WTC11 (cell line): Measurements from ENCODE around the gene IRF2BP2. TPM values are rescaled to one million over a fixed set of nuclear protein-coding genes. Genes with fewer than 3 reads are reported as not detected.

ENCODE experiments used
- ATAC-seq: fragments of 200-7000 bp; cut with Tn5 transposase; 2 replicates; pipeline ENCODE4 v1.10.0; 2021; ENCODE audit warnings: mild to moderate bottlenecking, moderate library complexity
- CTCF ChIA-PET: fragments of 300-600 bp; sonication (Branson Sonifier 250); formaldehyde crosslinking; loops from one replicate; lab custom pipeline; 2021; ENCODE audit warnings: antibody characterized with exemption; lab: Charles Lee
- POLR2A ChIA-PET: fragments of 350-600 bp; sonication (Branson Sonifier 250); formaldehyde crosslinking; loops from one replicate; lab custom pipeline; 2021; ENCODE audit warnings: antibody characterized with exemption; lab: Charles Lee
- DNase-seq: peaks from one replicate; pipeline ENCODE4 v3.0.0; 2021; ENCODE audit warnings: low spot score
- H3K27ac Mint-ChIP-seq: 2 replicates; pipeline ENCODE4 v1.8.0; 2021; ENCODE audit warnings: mixed read lengths
- H3K27me3 Mint-ChIP-seq: 2 replicates; pipeline ENCODE4 v1.8.0; 2021; ENCODE audit warnings: low read depth, mild to moderate bottlenecking, moderate library complexity, mixed read lengths
- H3K36me3 Mint-ChIP-seq: 2 replicates; pipeline ENCODE4 v1.8.0; 2021; ENCODE audit warnings: mixed read lengths
- H3K4me1 Mint-ChIP-seq: 2 replicates; pipeline ENCODE4 v1.8.0; 2022; ENCODE audit warnings: mixed read lengths
- H3K4me3 Mint-ChIP-seq: 2 replicates; pipeline ENCODE4 v1.8.0; 2021; ENCODE audit warnings: mild to moderate bottlenecking, moderate library complexity, mixed read lengths
- H3K9me3 Mint-ChIP-seq: 2 replicates; pipeline ENCODE4 v1.8.0; 2021; ENCODE audit warnings: mixed read lengths
- AFF4 ChIP-seq: sonication (generic); formaldehyde crosslinking; IDR thresholded peaks from 2 replicates; pipeline ENCODE4 v1.8.1; 2023; ENCODE audit warnings: mild to moderate bottlenecking, missing genetic modification reagents, borderline replicate concordance
- ATF3 ChIP-seq: sonication (generic); formaldehyde crosslinking; conservative IDR thresholded peaks from 2 replicates; pipeline ENCODE4 v1.8.1; 2022; ENCODE audit warnings: mild to moderate bottlenecking, missing genetic modification reagents
- E2F4 ChIP-seq: sonication (generic); formaldehyde crosslinking; IDR thresholded peaks from 2 replicates; pipeline ENCODE4 v1.8.1; 2022; ENCODE audit warnings: low read depth, mild to moderate bottlenecking, moderate library complexity, missing genetic modification reagents, borderline replicate concordance
- E2F5 ChIP-seq: sonication (generic); formaldehyde crosslinking; IDR thresholded peaks from 2 replicates; pipeline ENCODE4 v1.8.1; 2022; ENCODE audit warnings: mild to moderate bottlenecking, moderate library complexity, missing genetic modification reagents
- ELF4 ChIP-seq: sonication (generic); formaldehyde crosslinking; IDR thresholded peaks from 2 replicates; pipeline ENCODE4 v1.8.1; 2022; ENCODE audit warnings: low read depth, mild to moderate bottlenecking, moderate library complexity, missing genetic modification reagents
- FOXP1 ChIP-seq: sonication (generic); formaldehyde crosslinking; IDR thresholded peaks from 2 replicates; pipeline ENCODE4 v1.8.0; 2022; ENCODE audit warnings: missing genetic modification reagents, mild to moderate bottlenecking, moderate library complexity, borderline replicate concordance
- JAZF1 ChIP-seq: fragments of 250-450 bp; sonication (Bioruptor Pico); IDR thresholded peaks from 2 replicates; pipeline ENCODE4 v1.9.0; 2021; ENCODE audit warnings: moderate library complexity, mild to moderate bottlenecking, inconsistent platforms
- JUN ChIP-seq: sonication (generic); formaldehyde crosslinking; IDR thresholded peaks from 2 replicates; pipeline ENCODE4 v1.8.0; 2023; ENCODE audit warnings: mild to moderate bottlenecking, missing genetic modification reagents
- MLX ChIP-seq: sonication (generic); formaldehyde crosslinking; IDR thresholded peaks from 2 replicates; pipeline ENCODE4 v1.8.1; 2023; ENCODE audit warnings: mild to moderate bottlenecking, missing genetic modification reagents, moderate library complexity
- MYBL2 ChIP-seq: sonication (generic); formaldehyde crosslinking; IDR thresholded peaks from 2 replicates; pipeline ENCODE4 v1.8.1; 2023; ENCODE audit warnings: mild to moderate bottlenecking, moderate library complexity, missing genetic modification reagents
- NFATC4 ChIP-seq: fragments of 250-450 bp; sonication (Bioruptor Pico); IDR thresholded peaks from 2 replicates; pipeline ENCODE4 v1.9.0; 2021; ENCODE audit warnings: mild to moderate bottlenecking
- NR1H2 ChIP-seq: sonication (generic); formaldehyde crosslinking; IDR thresholded peaks from 2 replicates; pipeline ENCODE4 v1.9.0; 2021; ENCODE audit warnings: mild to moderate bottlenecking, moderate library complexity, missing genetic modification reagents
- SMAD4 ChIP-seq: sonication (generic); formaldehyde crosslinking; IDR thresholded peaks from 2 replicates; pipeline ENCODE4 v1.8.0; 2022; ENCODE audit warnings: mild to moderate bottlenecking, missing genetic modification reagents
- TCF7 ChIP-seq: sonication (generic); formaldehyde crosslinking; IDR thresholded peaks from 2 replicates; pipeline ENCODE4 v1.8.0; 2022; ENCODE audit warnings: mild to moderate bottlenecking, low read depth, missing genetic modification reagents, moderate library complexity
- ZNF423 ChIP-seq: fragments of 250-450 bp; sonication (Bioruptor Pico); IDR thresholded peaks from 2 replicates; pipeline ENCODE4 v2.1.2; 2022; ENCODE audit warnings: mild to moderate bottlenecking, moderate library complexity
- ZNF425 ChIP-seq: fragments of 250-450 bp; sonication (Bioruptor Pico); conservative IDR thresholded peaks from 2 replicates; pipeline ENCODE4 v1.9.0; 2021; ENCODE audit warnings: mild to moderate bottlenecking
- total RNA-seq: library from RNA; stranded (reverse); gene quantifications from 3 replicates; pipeline ENCODE4 v1.2.3, GENCODE V29; 2021
- TF ChIP-seq, protein P1 (sequence below): sonication (generic); formaldehyde crosslinking; IDR thresholded peaks from 2 replicates; pipeline ENCODE4 v1.8.1; 2022; ENCODE audit warnings: missing genetic modification reagents, borderline replicate concordance
- TF ChIP-seq, protein P2 (sequence below): sonication (generic); formaldehyde crosslinking; IDR thresholded peaks from 2 replicates; pipeline ENCODE4 v1.8.0; 2023; ENCODE audit warnings: missing genetic modification reagents, mild to moderate bottlenecking, borderline replicate concordance

IRF2BP2 gene
- total RNA-seq, 1 experiment from 2014 or later: 70.9 TPM

DNA sequence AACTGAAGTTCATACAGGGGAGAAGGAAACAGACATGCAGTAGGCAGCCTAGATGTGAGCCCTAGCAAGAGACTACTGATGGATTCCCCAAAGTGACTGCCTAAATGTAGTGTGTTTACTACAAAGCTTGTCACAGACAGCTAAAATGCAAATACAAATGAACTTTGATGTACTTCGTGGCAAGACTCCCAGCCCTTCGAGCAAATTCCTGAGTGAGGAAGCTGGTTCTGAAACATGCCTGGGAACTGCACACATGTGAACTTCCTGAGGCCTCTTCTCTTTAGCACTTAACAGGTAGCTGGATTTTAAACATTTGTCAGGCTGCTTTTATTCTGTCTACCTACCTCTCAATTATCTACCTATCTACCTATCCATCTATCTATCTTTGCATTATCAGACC is 6.7 kb upstream of the IRF2BP2 start:
- ChIA-PET POLR2A (no interaction called here), CTCF (interaction anchor here (1.1 to 1.5 kb wide), 2 partner anchors 19 to 467 kb away, joined by 4 to 6 read pairs; no protein-coding TSS in a partner anchor)
- Mint-ChIP-seq H3K4me3 (no peak overlapping the region), H3K27me3 (no peaks in the 10 kb centered on the region), H3K9me3 (no peaks in the 10 kb centered on the region), H3K4me1 (peaks cover 65% of the 10 kb centered on the region), H3K36me3 (no peaks in the 10 kb centered on the region), H3K27ac (peak overlapping the region; percentile 89; the same call in 1 of the 2 replicates)
- TF ChIP-seq NFATC4 (no peak), TCF7 (CRISPR knock-in tag) (no peak), AFF4 (CRISPR knock-in tag) (no peak), ELF4 (CRISPR knock-in tag) (no peak), MLX (CRISPR knock-in tag) (no peak), FOXP1 (CRISPR knock-in tag) (no peak), JUN (no peak), SMAD4 (CRISPR knock-in tag) (no peak), NR1H2 (CRISPR knock-in tag) (no peak), ATF3 (CRISPR knock-in tag) (no peak)
- TF ChIP-seq, protein P1, sequence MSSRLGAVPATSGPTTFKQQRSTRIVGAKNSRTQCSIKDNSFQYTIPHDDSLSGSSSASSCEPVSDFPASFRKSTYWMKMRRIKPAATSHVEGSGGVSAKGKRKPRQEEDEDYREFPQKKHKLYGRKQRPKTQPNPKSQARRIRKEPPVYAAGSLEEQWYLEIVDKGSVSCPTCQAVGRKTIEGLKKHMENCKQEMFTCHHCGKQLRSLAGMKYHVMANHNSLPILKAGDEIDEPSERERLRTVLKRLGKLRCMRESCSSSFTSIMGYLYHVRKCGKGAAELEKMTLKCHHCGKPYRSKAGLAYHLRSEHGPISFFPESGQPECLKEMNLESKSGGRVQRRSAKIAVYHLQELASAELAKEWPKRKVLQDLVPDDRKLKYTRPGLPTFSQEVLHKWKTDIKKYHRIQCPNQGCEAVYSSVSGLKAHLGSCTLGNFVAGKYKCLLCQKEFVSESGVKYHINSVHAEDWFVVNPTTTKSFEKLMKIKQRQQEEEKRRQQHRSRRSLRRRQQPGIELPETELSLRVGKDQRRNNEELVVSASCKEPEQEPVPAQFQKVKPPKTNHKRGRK: no peak
- TF ChIP-seq, protein P2, sequence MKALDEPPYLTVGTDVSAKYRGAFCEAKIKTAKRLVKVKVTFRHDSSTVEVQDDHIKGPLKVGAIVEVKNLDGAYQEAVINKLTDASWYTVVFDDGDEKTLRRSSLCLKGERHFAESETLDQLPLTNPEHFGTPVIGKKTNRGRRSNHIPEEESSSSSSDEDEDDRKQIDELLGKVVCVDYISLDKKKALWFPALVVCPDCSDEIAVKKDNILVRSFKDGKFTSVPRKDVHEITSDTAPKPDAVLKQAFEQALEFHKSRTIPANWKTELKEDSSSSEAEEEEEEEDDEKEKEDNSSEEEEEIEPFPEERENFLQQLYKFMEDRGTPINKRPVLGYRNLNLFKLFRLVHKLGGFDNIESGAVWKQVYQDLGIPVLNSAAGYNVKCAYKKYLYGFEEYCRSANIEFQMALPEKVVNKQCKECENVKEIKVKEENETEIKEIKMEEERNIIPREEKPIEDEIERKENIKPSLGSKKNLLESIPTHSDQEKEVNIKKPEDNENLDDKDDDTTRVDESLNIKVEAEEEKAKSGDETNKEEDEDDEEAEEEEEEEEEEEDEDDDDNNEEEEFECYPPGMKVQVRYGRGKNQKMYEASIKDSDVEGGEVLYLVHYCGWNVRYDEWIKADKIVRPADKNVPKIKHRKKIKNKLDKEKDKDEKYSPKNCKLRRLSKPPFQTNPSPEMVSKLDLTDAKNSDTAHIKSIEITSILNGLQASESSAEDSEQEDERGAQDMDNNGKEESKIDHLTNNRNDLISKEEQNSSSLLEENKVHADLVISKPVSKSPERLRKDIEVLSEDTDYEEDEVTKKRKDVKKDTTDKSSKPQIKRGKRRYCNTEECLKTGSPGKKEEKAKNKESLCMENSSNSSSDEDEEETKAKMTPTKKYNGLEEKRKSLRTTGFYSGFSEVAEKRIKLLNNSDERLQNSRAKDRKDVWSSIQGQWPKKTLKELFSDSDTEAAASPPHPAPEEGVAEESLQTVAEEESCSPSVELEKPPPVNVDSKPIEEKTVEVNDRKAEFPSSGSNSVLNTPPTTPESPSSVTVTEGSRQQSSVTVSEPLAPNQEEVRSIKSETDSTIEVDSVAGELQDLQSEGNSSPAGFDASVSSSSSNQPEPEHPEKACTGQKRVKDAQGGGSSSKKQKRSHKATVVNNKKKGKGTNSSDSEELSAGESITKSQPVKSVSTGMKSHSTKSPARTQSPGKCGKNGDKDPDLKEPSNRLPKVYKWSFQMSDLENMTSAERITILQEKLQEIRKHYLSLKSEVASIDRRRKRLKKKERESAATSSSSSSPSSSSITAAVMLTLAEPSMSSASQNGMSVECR (CRISPR knock-in tag): no peak
- ATAC-seq (no peak), DNase-seq (no peak)

- DNase-seq (no peak), ATAC-seq (no peak)
- ChIA-PET CTCF (interaction anchor here (1.2 kb wide), 1 partner anchor 469 kb away, joined by 3 read pairs; no protein-coding TSS in a partner anchor), POLR2A (no interaction called here)
- Mint-ChIP-seq H3K4me1 (peaks cover 56% of the 10 kb centered on the region), H3K9me3 (no peaks in the 10 kb centered on the region), H3K4me3 (no peak overlapping the region), H3K27ac (peak overlapping the region; percentile 5; the same call in 1 of the 2 replicates), H3K36me3 (no peaks in the 10 kb centered on the region), H3K27me3 (no peaks in the 10 kb centered on the region)
- TF ChIP-seq MYBL2 (CRISPR knock-in tag) (no peak), E2F4 (no peak), ZNF423 (no peak), JAZF1 (no peak), ZNF425 (no peak), E2F5 (no peak)
Measured at GRCh38 chr1:234614081-234614489, 4.1 kb upstream of the IRF2BP2 start.
